ENCODE results near the gene PCDHGA2.
"Not testable (repeated sequence)": the region's sequence is repeated elsewhere in the genome, so short reads cannot be mapped to it uniquely, and the experiment has no call there.

PCDHGA2 gene

GRCh38 chr5:141374627-141375026 lies 36.1 kb downstream of the PCDHGA2 start:
- H3K4ac ChIP-seq (ENCODE audit: low read depth in 1 of 2, low read length in 2 of 2), result no peak overlapping the region
- no peaks in the 10 kb centered on the region for H3K79me1 ChIP-seq (replicated peaks; ENCODE audit: low read length, poor library complexity, severe bottlenecking)
- H3K27ac ChIP-seq (ENCODE audit: low read length, poor library complexity, severe bottlenecking), result no peak overlapping the region
- no peak overlapping the region for H2AFZ ChIP-seq (ENCODE audit: low read depth, low read length)
- no peak overlapping the region for H3K14ac ChIP-seq (ENCODE audit: low read length in 2 of 2)
- no peaks in the 10 kb centered on the region for H3K4me1 ChIP-seq (ENCODE audit: control insufficient read depth, insufficient read depth, low read depth, low read length)
- H3K27me3 ChIP-seq (ENCODE audit: control insufficient read depth in 1 of 2, insufficient read depth in 1 of 2, low read length in 2 of 2), result peaks cover 0 to 13% of the 10 kb centered on the region in 2 experiments
- no peak overlapping the region for H3K23ac ChIP-seq (ENCODE audit: low read length in 2 of 2)
- H2BK15ac ChIP-seq (ENCODE audit: low read depth, poor library complexity, severe bottlenecking), result no peak overlapping the region
- H3K4me2 ChIP-seq (ENCODE audit: low read length, poor library complexity, severe bottlenecking), result no peak overlapping the region
- peaks cover 60% of the 10 kb centered on the region for H3K9me3 ChIP-seq (ENCODE audit: control insufficient read depth, low read length)
- peaks cover 0 to 8% of the 10 kb centered on the region in 2 experiments for H3K36me3 ChIP-seq (ENCODE audit: control insufficient read depth in 1 of 2, insufficient read depth in 2 of 2, low read depth in 1 of 2, low read length in 2 of 2)
- H2BK12ac ChIP-seq (ENCODE audit: low read length in 2 of 2), result no peak overlapping the region
- H2AK5ac ChIP-seq (ENCODE audit: low read length, severe bottlenecking), result no peak overlapping the region
- H2BK5ac ChIP-seq (ENCODE audit: low read depth, low read length, poor library complexity, severe bottlenecking), result no peak overlapping the region
- DNase-seq, result no peak
- no peak overlapping the region for H4K8ac ChIP-seq (ENCODE audit: low read length)
- no peak overlapping the region for H3K9ac ChIP-seq (ENCODE audit: low read length)
- peak overlapping the region in 1 of 2 experiments; percentile 75 for H3K4me3 ChIP-seq (ENCODE audit: insufficient read depth in 1 of 2, low read depth in 1 of 2, low read length in 2 of 2)
- no peak overlapping the region for H4K91ac ChIP-seq (ENCODE audit: low read length)
- H3K18ac ChIP-seq (ENCODE audit: low read depth in 1 of 2, low read length in 2 of 2), result no peak overlapping the region
- WGBS, result 91% methylated on average over 14 of the region's 14 CpGs
- no peak overlapping the region for H2BK120ac ChIP-seq (ENCODE audit: low read depth, low read length)

GRCh38 chr5:141375444-141376155 lies 37.0 kb downstream of the PCDHGA2 start:
- H2BK12ac ChIP-seq (ENCODE audit: low read length in 2 of 2); H2AFZ ChIP-seq (ENCODE audit: low read depth, low read length); H3K4me2 ChIP-seq (ENCODE audit: low read length, poor library complexity, severe bottlenecking); H2BK120ac ChIP-seq (ENCODE audit: low read depth, low read length); H3K36me3 ChIP-seq (ENCODE audit: control insufficient read depth in 1 of 2, insufficient read depth in 2 of 2, low read depth in 1 of 2, low read length in 2 of 2); H3K9ac ChIP-seq (ENCODE audit: low read length); H3K27ac ChIP-seq (ENCODE audit: low read length, poor library complexity, severe bottlenecking); H3K4ac ChIP-seq (ENCODE audit: low read depth in 1 of 2, low read length in 2 of 2); H2AK5ac ChIP-seq (ENCODE audit: low read length, severe bottlenecking); H2BK15ac ChIP-seq (ENCODE audit: low read depth, poor library complexity, severe bottlenecking); H4K91ac ChIP-seq (ENCODE audit: low read length); H2BK5ac ChIP-seq (ENCODE audit: low read depth, low read length, poor library complexity, severe bottlenecking); H3K4me3 ChIP-seq (ENCODE audit: insufficient read depth in 1 of 2, low read depth in 1 of 2, low read length in 2 of 2); H3K79me1 ChIP-seq (replicated peaks; ENCODE audit: low read length, poor library complexity, severe bottlenecking); H3K4me1 ChIP-seq (ENCODE audit: control insufficient read depth, insufficient read depth, low read depth, low read length); H4K8ac ChIP-seq (ENCODE audit: low read length); DNase-seq; H3K23ac ChIP-seq (ENCODE audit: low read length in 2 of 2); H3K14ac ChIP-seq (ENCODE audit: low read length in 2 of 2); H3K18ac ChIP-seq (ENCODE audit: low read depth in 1 of 2, low read length in 2 of 2): not testable (repeated sequence)
- H3K27me3 ChIP-seq (ENCODE audit: control insufficient read depth in 1 of 2, insufficient read depth in 1 of 2, low read length in 2 of 2), result peaks cover 0 to 13% of the 10 kb centered on the region in 2 experiments
- 94% methylated on average over 35 of the region's 48 CpGs for WGBS
- H3K9me3 ChIP-seq (ENCODE audit: control insufficient read depth, low read length), result peaks cover 57% of the 10 kb centered on the region

GRCh38 chr5:141382469-141383294 lies 44.1 kb downstream of the PCDHGA2 start, which contains the start of gene PCDHGA7:
Gene PCDHGA7 (plus strand): TSS chr5:141382742. CDS start chr5:141382900, 158 bp downstream.
- Histone ChIP-seq H3K27ac (ENCODE audit: low read length, poor library complexity, severe bottlenecking) (no peak within 1 kb of the TSS), H3K4me2 (ENCODE audit: low read length, poor library complexity, severe bottlenecking) (no peak within 1 kb of the TSS), H3K4me1 (ENCODE audit: control insufficient read depth, insufficient read depth, low read depth, low read length) (no peaks in the 10 kb centered on the region), H4K91ac (ENCODE audit: low read length) (no peak within 1 kb of the TSS), H3K79me1 (replicated peaks; ENCODE audit: low read length, poor library complexity, severe bottlenecking) (no peaks in the 10 kb centered on the region), H2BK5ac (ENCODE audit: low read depth, low read length, poor library complexity, severe bottlenecking) (no peak within 1 kb of the TSS), H2AFZ (ENCODE audit: low read depth, low read length) (no peak within 1 kb of the TSS), H3K9ac (ENCODE audit: low read length) (peak within 1 kb of the TSS; percentile 67), H2AK5ac (ENCODE audit: low read length, severe bottlenecking) (no peak within 1 kb of the TSS), H3K9me3 (ENCODE audit: control insufficient read depth, low read length) (peaks cover 33% of the 10 kb centered on the region), H3K14ac (ENCODE audit: low read length in 2 of 2) (no peak within 1 kb of the TSS), H2BK120ac (ENCODE audit: low read depth, low read length) (no peak within 1 kb of the TSS), H3K4me3 (ENCODE audit: insufficient read depth in 1 of 2, low read depth in 1 of 2, low read length in 2 of 2) (peak within 1 kb of the TSS in 1 of 2 experiments; percentile 77), H2BK15ac (ENCODE audit: low read depth, poor library complexity, severe bottlenecking) (no peak within 1 kb of the TSS), H2BK12ac (ENCODE audit: low read length in 2 of 2) (no peak within 1 kb of the TSS), H3K18ac (ENCODE audit: low read depth in 1 of 2, low read length in 2 of 2) (no peak within 1 kb of the TSS), H3K36me3 (ENCODE audit: control insufficient read depth in 1 of 2, insufficient read depth in 2 of 2, low read depth in 1 of 2, low read length in 2 of 2) (no peaks in the 10 kb centered on the region), H4K8ac (ENCODE audit: low read length) (no peak within 1 kb of the TSS), H3K27me3 (ENCODE audit: control insufficient read depth in 1 of 2, insufficient read depth in 1 of 2, low read length in 2 of 2) (no peaks in the 10 kb centered on the region), H3K23ac (ENCODE audit: low read length in 2 of 2) (no peak within 1 kb of the TSS), H3K4ac (ENCODE audit: low read depth in 1 of 2, low read length in 2 of 2) (no peak within 1 kb of the TSS)
- WGBS, result 95% methylated on average over 37 of the region's 37 CpGs
- no peak for DNase-seq

GRCh38 chr5:141383345-141383744 lies 44.8 kb downstream of the PCDHGA2 start:
- H4K91ac ChIP-seq (ENCODE audit: low read length), result no peak overlapping the region
- 96% methylated on average over 20 of the region's 21 CpGs for WGBS
- no peak overlapping the region for H3K14ac ChIP-seq (ENCODE audit: low read length in 2 of 2)
- no peak overlapping the region for H4K8ac ChIP-seq (ENCODE audit: low read length)
- H3K18ac ChIP-seq (ENCODE audit: low read depth in 1 of 2, low read length in 2 of 2), result no peak overlapping the region
- no peak overlapping the region for H3K23ac ChIP-seq (ENCODE audit: low read length in 2 of 2)
- H3K9ac ChIP-seq (ENCODE audit: low read length), result no peak overlapping the region
- no peak overlapping the region for H2AK5ac ChIP-seq (ENCODE audit: low read length, severe bottlenecking)
- no peak overlapping the region for H2AFZ ChIP-seq (ENCODE audit: low read depth, low read length)
- H3K4me2 ChIP-seq (ENCODE audit: low read length, poor library complexity, severe bottlenecking), result no peak overlapping the region
- no peak overlapping the region for H2BK15ac ChIP-seq (ENCODE audit: low read depth, poor library complexity, severe bottlenecking)
- no peaks in the 10 kb centered on the region for H3K36me3 ChIP-seq (ENCODE audit: control insufficient read depth in 1 of 2, insufficient read depth in 2 of 2, low read depth in 1 of 2, low read length in 2 of 2)
- H2BK120ac ChIP-seq (ENCODE audit: low read depth, low read length), result no peak overlapping the region
- H2BK12ac ChIP-seq (ENCODE audit: low read length in 2 of 2), result no peak overlapping the region
- DNase-seq, result no peak
- peaks cover 2% of the 10 kb centered on the region for H3K79me1 ChIP-seq (replicated peaks; ENCODE audit: low read length, poor library complexity, severe bottlenecking)
- no peak overlapping the region for H2BK5ac ChIP-seq (ENCODE audit: low read depth, low read length, poor library complexity, severe bottlenecking)
- no peak overlapping the region for H3K4ac ChIP-seq (ENCODE audit: low read depth in 1 of 2, low read length in 2 of 2)
- H3K27ac ChIP-seq (ENCODE audit: low read length, poor library complexity, severe bottlenecking), result no peak overlapping the region
- no peaks in the 10 kb centered on the region for H3K27me3 ChIP-seq (ENCODE audit: control insufficient read depth in 1 of 2, insufficient read depth in 1 of 2, low read length in 2 of 2)
- no peaks in the 10 kb centered on the region for H3K4me1 ChIP-seq (ENCODE audit: control insufficient read depth, insufficient read depth, low read depth, low read length)
- peak overlapping the region in 1 of 2 experiments; percentile 77 for H3K4me3 ChIP-seq (ENCODE audit: insufficient read depth in 1 of 2, low read depth in 1 of 2, low read length in 2 of 2)
- peaks cover 33% of the 10 kb centered on the region for H3K9me3 ChIP-seq (ENCODE audit: control insufficient read depth, low read length)

Data from mesenchymal stem cell (in vitro differentiated cells and primary cell).